Endodermal cell (in vitro differentiated cells): ENCODE measurements around the gene OGFOD3. TPM values are rescaled to one million over a fixed set of nuclear protein-coding genes. Genes with fewer than 3 reads are reported as not detected.

Experiments used
- DNase-seq: peaks from one replicate; pipeline ENCODE4 v3.0.0-alpha.2; 2017
- H3K27ac ChIP-seq: 2 replicates; pipeline ENCODE4 v1.5.1; 2013; ENCODE audit warnings: mild to moderate bottlenecking, low read depth, low read length, moderate library complexity
- H3K27me3 ChIP-seq: 2 replicates; pipeline ENCODE4 v1.6.1; 2013; ENCODE audit warnings: mild to moderate bottlenecking, low read length, moderate library complexity; ENCODE audit not compliant: insufficient read depth, control insufficient read depth, poor library complexity, severe bottlenecking
- H3K36me3 ChIP-seq: 2 replicates; pipeline ENCODE4 v1.7.0; 2013; ENCODE audit warnings: mild to moderate bottlenecking, low read length, moderate library complexity; ENCODE audit not compliant: control insufficient read depth, insufficient read depth
- H3K4me1 ChIP-seq: one replicate; pipeline ENCODE4 v1.7.0; 2013; ENCODE audit warnings: low read length; ENCODE audit not compliant: control insufficient read depth, insufficient read depth
- H3K4me3 ChIP-seq: 2 replicates; pipeline ENCODE4 v1.5.1; 2013; ENCODE audit warnings: mild to moderate bottlenecking, low read length, moderate library complexity
- H3K9ac ChIP-seq: 2 replicates; pipeline ENCODE4 v1.6.1; 2013; ENCODE audit warnings: mild to moderate bottlenecking, low read length, moderate library complexity; ENCODE audit not compliant: poor library complexity, severe bottlenecking; ENCODE audit errors: extremely low read depth
- H3K9me3 ChIP-seq: 2 replicates; pipeline ENCODE4 v1.6.1; 2013; ENCODE audit warnings: mild to moderate bottlenecking, low read length, moderate library complexity; ENCODE audit not compliant: control insufficient read depth
- H3K27ac Mint-ChIP-seq: 2 replicates; pipeline ENCODE4 v1.8.0; 2020; ENCODE audit warnings: mixed read lengths
- H3K27me3 Mint-ChIP-seq: 2 replicates; pipeline ENCODE4 v1.8.0; 2021; ENCODE audit warnings: mild to moderate bottlenecking, mixed read lengths; ENCODE audit not compliant: insufficient read depth
- H3K36me3 Mint-ChIP-seq: 2 replicates; pipeline ENCODE4 v1.8.0; 2020; ENCODE audit warnings: low read depth, mixed read lengths
- H3K4me1 Mint-ChIP-seq: 2 replicates; pipeline ENCODE4 v1.8.0; 2020; ENCODE audit warnings: mixed read lengths
- H3K4me3 Mint-ChIP-seq: 2 replicates; pipeline ENCODE4 v1.8.0; 2020; ENCODE audit warnings: mild to moderate bottlenecking, moderate library complexity, mixed read lengths
- H3K9me3 Mint-ChIP-seq: 2 replicates; pipeline ENCODE4 v1.8.0; 2020; ENCODE audit warnings: mild to moderate bottlenecking, mixed read lengths
- WGBS, 2 experiments: methylation state at CpG; one replicate each; pipeline versions ENCODE4 v1.1.5 to v1.1.7; 2013; ENCODE audit warnings: missing lambda C conversion rate in 2 of 2, mixed read lengths in 1 of 2; ENCODE audit not compliant: insufficient coverage in 1 of 2, insufficient read length in 1 of 2; 5-methylcytosine and 5-hydroxymethylcytosine counted together
- total RNA-seq, 2 donors: library from RNA; stranded (reverse); fragmentation: NEBNext Ultra II Directional in 1 of 2; extraction: Animal tissue kit (Norgen Biotek cat#: 25700) in 1 of 2; gene quantifications; 2 replicates in 1 of 2; 3 replicates in 1 of 2; pipeline ENCODE4 v1.2.1, GENCODE V29; 2021
- TF ChIP-seq, protein P1 (sequence below): fragments of 200-600 bp; sonication (generic); conservative IDR thresholded peaks from 2 replicates; pipeline ENCODE4 v1.5.0; 2021; ENCODE audit warnings: antibody characterized with exemption, mild to moderate bottlenecking

Gene OGFOD3
- total RNA-seq, 2 donors from 2014 or later: 24.0 to 30.1 TPM

DNA sequence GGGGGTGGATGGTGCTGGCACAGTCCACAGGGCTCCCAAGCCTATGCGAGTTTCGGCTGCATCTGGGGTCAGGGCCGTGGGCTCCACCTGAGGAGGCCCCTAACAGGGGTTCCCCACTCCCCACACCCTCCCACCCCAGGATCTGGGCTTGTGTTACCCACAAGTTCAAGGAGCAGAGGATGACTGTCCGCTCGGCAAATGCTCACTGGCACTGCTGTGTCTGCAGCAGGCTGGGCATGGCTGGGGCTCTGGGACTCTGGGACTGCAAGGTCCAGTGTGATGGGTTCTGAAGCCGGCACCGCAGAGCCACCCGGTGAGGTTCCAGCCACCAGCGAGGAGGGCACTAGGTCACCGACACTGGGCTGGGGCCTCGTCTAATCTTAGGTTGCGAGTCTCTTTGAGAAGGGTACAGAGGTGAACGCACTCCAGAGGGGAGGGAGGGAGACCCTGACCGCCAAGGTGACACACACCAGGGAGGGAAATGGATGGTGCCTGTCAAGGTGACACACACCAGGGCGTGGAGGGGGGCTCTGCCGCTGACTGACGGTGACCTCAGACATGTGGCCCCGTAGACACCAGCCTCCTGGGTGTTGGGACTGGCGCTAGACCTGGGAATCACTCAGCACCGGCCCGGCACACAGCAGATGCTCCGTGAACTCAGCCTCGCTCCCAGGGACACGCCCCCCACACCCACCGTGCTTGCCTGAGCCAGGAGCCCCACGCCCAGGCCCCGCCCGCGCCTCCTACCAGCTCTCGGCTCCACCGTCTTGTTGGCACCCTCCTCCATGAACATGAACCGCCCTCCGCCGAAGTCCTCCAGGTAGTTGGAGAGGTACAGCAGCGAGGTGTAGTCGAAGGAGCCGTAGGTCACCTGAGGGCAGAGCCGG, 20.7 kb downstream of the OGFOD3 start:
- 94 to 95% methylated on average over 28 to 38 of the region's 38 CpGs for WGBS, 2 experiments
- DNase-seq: no peak
- Histone ChIP-seq H3K4me1 (no peaks in the 10 kb centered on the region), H3K9me3 (no peaks in the 10 kb centered on the region), H3K4me3 (no peak overlapping the region), H3K36me3 (no peaks in the 10 kb centered on the region), H3K9ac (no peak overlapping the region), H3K27ac (no peak overlapping the region), H3K27me3 (no peaks in the 10 kb centered on the region)
- no peak overlapping the region for H3K27ac Mint-ChIP-seq
- TF ChIP-seq, protein P1, sequence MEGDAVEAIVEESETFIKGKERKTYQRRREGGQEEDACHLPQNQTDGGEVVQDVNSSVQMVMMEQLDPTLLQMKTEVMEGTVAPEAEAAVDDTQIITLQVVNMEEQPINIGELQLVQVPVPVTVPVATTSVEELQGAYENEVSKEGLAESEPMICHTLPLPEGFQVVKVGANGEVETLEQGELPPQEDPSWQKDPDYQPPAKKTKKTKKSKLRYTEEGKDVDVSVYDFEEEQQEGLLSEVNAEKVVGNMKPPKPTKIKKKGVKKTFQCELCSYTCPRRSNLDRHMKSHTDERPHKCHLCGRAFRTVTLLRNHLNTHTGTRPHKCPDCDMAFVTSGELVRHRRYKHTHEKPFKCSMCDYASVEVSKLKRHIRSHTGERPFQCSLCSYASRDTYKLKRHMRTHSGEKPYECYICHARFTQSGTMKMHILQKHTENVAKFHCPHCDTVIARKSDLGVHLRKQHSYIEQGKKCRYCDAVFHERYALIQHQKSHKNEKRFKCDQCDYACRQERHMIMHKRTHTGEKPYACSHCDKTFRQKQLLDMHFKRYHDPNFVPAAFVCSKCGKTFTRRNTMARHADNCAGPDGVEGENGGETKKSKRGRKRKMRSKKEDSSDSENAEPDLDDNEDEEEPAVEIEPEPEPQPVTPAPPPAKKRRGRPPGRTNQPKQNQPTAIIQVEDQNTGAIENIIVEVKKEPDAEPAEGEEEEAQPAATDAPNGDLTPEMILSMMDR: no peak
- H3K4me3 Mint-ChIP-seq: no peak overlapping the region
- no peaks in the 10 kb centered on the region for H3K4me1 Mint-ChIP-seq
- H3K36me3 Mint-ChIP-seq: peaks cover 22% of the 10 kb centered on the region
- H3K9me3 Mint-ChIP-seq: no peaks in the 10 kb centered on the region
- no peaks in the 10 kb centered on the region for H3K27me3 Mint-ChIP-seq

DNA sequence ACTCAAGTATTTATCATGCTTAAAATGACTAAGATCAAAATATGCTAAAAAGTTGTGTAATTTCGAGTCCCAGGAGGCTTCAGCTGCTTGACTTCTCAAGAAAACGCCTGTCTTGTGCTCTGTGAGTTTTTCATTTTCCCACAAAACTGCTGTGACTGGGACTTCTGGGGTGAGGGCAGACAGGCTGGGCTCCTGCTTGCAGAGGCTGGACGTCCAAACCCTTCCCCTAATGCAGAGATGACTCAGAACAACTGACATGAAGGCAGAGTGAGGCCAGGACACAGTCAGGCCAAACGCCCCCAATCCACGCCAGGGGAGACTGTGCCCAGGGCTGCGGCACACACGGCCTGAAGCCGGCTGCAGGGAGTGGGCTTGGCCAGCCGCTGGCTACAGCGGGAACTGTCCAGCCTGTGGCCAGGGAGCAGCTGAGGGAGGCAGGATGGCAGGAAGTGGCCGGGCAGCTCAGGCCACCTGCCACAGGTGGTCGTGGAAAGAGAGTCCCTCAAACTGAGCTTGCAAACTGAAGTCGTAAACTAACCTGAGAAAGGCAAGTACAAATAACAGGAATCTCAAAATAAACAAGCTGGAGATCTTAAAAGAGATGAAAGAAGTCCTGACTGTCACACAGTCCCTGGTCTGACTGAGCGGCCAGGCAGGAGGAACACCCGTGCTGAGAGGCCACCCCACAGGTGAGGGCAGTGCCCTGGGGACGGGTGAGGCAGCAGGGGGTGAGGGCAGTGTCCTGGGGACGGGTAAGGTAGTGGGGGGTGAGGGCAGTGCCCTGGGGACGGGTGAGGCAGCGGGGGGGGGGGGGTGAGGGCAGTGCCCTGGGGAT, 21.6 kb downstream of the OGFOD3 start:
- Mint-ChIP-seq H3K4me1 (peaks cover 3% of the 10 kb centered on the region), H3K36me3 (peaks cover 20% of the 10 kb centered on the region), H3K4me3 (no peak overlapping the region), H3K27ac (no peak overlapping the region), H3K27me3 (no peaks in the 10 kb centered on the region), H3K9me3 (no peaks in the 10 kb centered on the region)
- no peaks in the 10 kb centered on the region for H3K36me3 ChIP-seq
- H3K4me3 ChIP-seq: no peak overlapping the region
- TF ChIP-seq, protein P1: no peak
- H3K9ac ChIP-seq: no peak overlapping the region
- no peaks in the 10 kb centered on the region for H3K27me3 ChIP-seq
- 85 to 92% methylated on average over 11 to 16 of the region's 19 CpGs for WGBS, 2 experiments
- no peaks in the 10 kb centered on the region for H3K9me3 ChIP-seq
- H3K27ac ChIP-seq: no peak overlapping the region
- H3K4me1 ChIP-seq: no peaks in the 10 kb centered on the region
- no peak for DNase-seq

DNA sequence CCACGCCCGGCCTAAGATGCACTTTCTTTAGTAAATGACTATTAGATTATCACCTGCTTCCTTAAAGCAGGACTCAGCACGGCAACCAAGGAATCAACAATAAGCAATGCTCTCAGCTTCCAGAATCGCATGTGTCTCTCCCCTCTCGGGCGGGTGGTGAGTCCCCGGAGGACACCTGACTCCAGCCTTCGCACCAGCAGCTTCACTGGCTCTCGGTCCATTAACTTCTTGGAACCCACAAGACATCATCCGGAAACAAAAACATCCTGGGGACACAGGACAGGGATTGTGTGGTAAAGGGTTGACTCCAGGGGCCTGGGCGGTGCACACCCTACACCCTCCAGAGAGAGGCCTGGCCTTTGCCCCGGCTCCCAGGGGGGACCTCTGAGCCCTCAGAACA, 24.1 kb downstream of the OGFOD3 start:
- no peak overlapping the region for H3K27ac Mint-ChIP-seq
- H3K4me1 Mint-ChIP-seq: peaks cover 3% of the 10 kb centered on the region
- Histone ChIP-seq H3K4me3 (no peak overlapping the region), H3K9ac (no peak overlapping the region), H3K4me1 (no peaks in the 10 kb centered on the region), H3K27ac (no peak overlapping the region), H3K9me3 (no peaks in the 10 kb centered on the region), H3K27me3 (no peaks in the 10 kb centered on the region), H3K36me3 (no peaks in the 10 kb centered on the region)
- WGBS, 2 experiments: 94 to 98% methylated on average over 7 to 12 of the region's 12 CpGs
- peaks cover 15% of the 10 kb centered on the region for H3K36me3 Mint-ChIP-seq
- H3K9me3 Mint-ChIP-seq: no peaks in the 10 kb centered on the region
- no peak for DNase-seq
- no peak overlapping the region for H3K4me3 Mint-ChIP-seq
- no peaks in the 10 kb centered on the region for H3K27me3 Mint-ChIP-seq
- TF ChIP-seq, protein P1: no peak
